ENCODE results near the gene RFX4. TPM values are rescaled to one million over a fixed set of nuclear protein-coding genes. Genes with fewer than 3 reads are reported as not detected.
A peak's percentile ranks its signal among the peaks of the same experiment; 100 is the strongest.

The RFX4 gene
- total RNA-seq, 1 experiment from 2014 or later, result not detected

DNA sequence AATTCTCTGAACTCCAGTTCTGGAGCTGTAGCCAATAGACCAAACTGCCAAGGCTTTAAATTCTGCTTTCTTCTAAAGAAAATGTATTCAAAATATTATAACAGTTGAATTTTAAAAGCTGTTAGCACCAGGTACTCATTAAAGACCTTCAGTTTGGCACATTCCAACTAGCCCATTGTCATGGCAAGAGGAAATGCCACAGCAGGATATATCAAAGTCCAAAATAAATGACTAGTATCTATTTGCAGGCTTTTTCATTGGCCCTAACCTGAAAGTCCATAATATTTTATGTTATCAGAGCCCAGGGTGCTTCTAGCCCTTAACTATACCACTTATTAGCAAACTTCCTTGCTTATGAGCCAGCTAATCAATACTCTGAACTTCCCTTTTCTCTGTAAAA, 188.6 kb downstream of the RFX4 start:
- peaks cover 19% of the 10 kb centered on the region for H3K4me1 ChIP-seq (ENCODE audit: control insufficient read depth, insufficient read depth, low read length)

DNA sequence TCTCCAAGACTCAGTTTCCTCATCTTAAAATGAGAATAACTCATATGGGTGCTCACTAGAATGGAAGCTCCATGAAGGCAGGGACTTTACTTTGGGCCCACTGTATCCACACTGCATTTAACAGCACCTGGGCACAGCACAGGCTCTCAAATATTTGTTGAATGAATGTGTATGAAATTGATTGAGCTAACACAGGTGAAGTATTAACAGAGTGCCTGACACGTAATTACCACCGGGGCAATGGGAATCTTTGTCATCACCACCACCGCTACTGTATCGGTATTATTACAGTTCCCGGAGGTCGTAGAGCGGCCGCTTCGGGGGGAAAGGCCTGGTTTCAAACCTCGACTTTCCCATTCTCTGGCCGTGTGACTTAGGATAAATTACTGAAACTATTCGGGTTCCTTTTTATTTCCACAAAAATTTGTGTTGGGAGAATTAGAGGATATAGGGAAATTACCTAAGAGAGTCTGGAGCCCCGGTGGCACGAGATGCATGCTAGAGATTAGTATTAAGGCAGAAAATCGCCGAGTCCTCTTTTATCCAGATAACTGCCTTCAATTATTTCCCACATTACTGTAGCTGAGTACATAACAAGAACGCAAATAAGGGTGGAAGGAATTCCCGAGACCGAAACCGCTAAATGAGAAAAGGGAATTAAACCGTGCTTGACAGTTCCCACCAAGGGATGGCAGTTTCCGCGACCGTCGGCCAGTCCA, 190.6 kb downstream of the RFX4 start:
- Histone ChIP-seq H3K27ac (ENCODE audit: low read length) (peak overlapping the region; percentile 99), H3K36me3 (ENCODE audit: control insufficient read depth, insufficient read depth, low read length) (peaks cover 4% of the 10 kb centered on the region; the same call in 1 of the 2 replicates), H3K27me3 (ENCODE audit: control insufficient read depth, insufficient read depth, low read length) (no peaks in the 10 kb centered on the region), H3K9me3 (ENCODE audit: control insufficient read depth, insufficient read depth, low read depth, low read length) (no peaks in the 10 kb centered on the region), H3K4me1 (ENCODE audit: control insufficient read depth, insufficient read depth, low read length) (peaks cover 16% of the 10 kb centered on the region), H3K4me3 (ENCODE audit: low read depth in 2 of 2, low read length in 2 of 2) (peak overlapping the region; percentile 84 to 98)
- CTCF ChIA-PET, result no interaction called here
- in situ Hi-C loops (cut with HindIII; ENCODE audit: low pct_unique_long_range_greater_than_20kb, low sequenced_read_pairs) (no loop called here), intact Hi-C loops (cut with micrococcal nuclease; ENCODE audit: unreplicated experiment) (no loop called here)
- no peak; the same call in 1 of the 2 replicates for ATAC-seq
- BruUV-seq (replicated peaks), result TSS peak; percentile 99
- peak; percentile 13 for DNase-seq (ENCODE audit: low read depth, low spot score)
- POLR2A ChIA-PET, result no interaction called here
- TF ChIP-seq CTCF (IDR thresholded peaks at IDR 0.05) (no peak), SIN3A (IDR thresholded peaks at IDR 0.05; ENCODE audit: borderline replicate concordance, insufficient read depth, low read depth, low read length) (no peak)

More for the DNA sequence above, 188.6 kb downstream of the RFX4 start:
- BruUV-seq (replicated peaks), result no TSS peak
- Histone ChIP-seq H3K9me3 (ENCODE audit: control insufficient read depth, insufficient read depth, low read depth, low read length) (no peaks in the 10 kb centered on the region), H3K27ac (ENCODE audit: low read length) (no peak overlapping the region), H3K36me3 (ENCODE audit: control insufficient read depth, insufficient read depth, low read length) (peaks cover 4% of the 10 kb centered on the region; the same call in 1 of the 2 replicates), H3K4me3 (ENCODE audit: low read depth in 2 of 2, low read length in 2 of 2) (no peak overlapping the region), H3K27me3 (ENCODE audit: control insufficient read depth, insufficient read depth, low read length) (no peaks in the 10 kb centered on the region; the same call in 1 of the 2 replicates)
- DNase-seq (ENCODE audit: low read depth, low spot score), result no peak
- ChIA-PET CTCF (no interaction called here), POLR2A (no interaction called here)
- TF ChIP-seq POLR2AphosphoS5 (IDR thresholded peaks at IDR 0.05; ENCODE audit: low read depth, low read length) (no peak), REST (IDR thresholded peaks at IDR 0.05; ENCODE audit: insufficient read depth in 1 of 2, low read depth in 2 of 2, low read length in 1 of 2) (no peak), CTCF (IDR thresholded peaks at IDR 0.05) (no peak), SIN3A (IDR thresholded peaks at IDR 0.05; ENCODE audit: borderline replicate concordance, insufficient read depth, low read depth, low read length) (no peak), TCF7L2 (IDR thresholded peaks at IDR 0.05; ENCODE audit: low read depth, low read length) (no peak)
- no peak for ATAC-seq
- in situ Hi-C loops (cut with HindIII; ENCODE audit: low pct_unique_long_range_greater_than_20kb, low sequenced_read_pairs), result no loop called here
- intact Hi-C loops (cut with micrococcal nuclease; ENCODE audit: unreplicated experiment), result no loop called here

Measured in Panc1 (cell line).